Brain microvascular endothelial cell (primary cell): Measurements from ENCODE around the gene CD247.

Source experiments
- DNase-seq: peaks from one replicate; pipeline ENCODE4 v3.0.0-alpha.2; 2020
- H3K27ac ChIP-seq: fragments of 250-450 bp; sonication (Bioruptor Pico); 2 replicates; pipeline ENCODE4 v1.5.1; 2020; ENCODE audit warnings: mild to moderate bottlenecking, moderate library complexity
- H3K27me3 ChIP-seq: fragments of 250-450 bp; sonication (Bioruptor Pico); replicated peaks from 2 replicates; pipeline ENCODE4 v1.5.1; 2020; ENCODE audit warnings: mild to moderate bottlenecking
- H3K36me3 ChIP-seq: fragments of 250-450 bp; sonication (Bioruptor Pico); replicated peaks from 2 replicates; pipeline ENCODE4 v1.5.1; 2020; ENCODE audit warnings: mild to moderate bottlenecking
- H3K4me3 ChIP-seq: 2 replicates; pipeline ENCODE4 v1.5.1; 2011; ENCODE audit warnings: low read depth, mild to moderate bottlenecking, control low read depth, low read length, moderate library complexity
- in situ Hi-C: cut with HindIII; loops from 2 replicates; pipeline ENCODE4 v1.10.0; 2017; ENCODE audit warnings: low sequenced_read_pairs, low pct_ligation_motif_present
- TF ChIP-seq, protein P1 (sequence below): IDR thresholded peaks from 2 replicates; pipeline ENCODE4 v1.5.1; 2011; ENCODE audit warnings: low read depth, mild to moderate bottlenecking, moderate library complexity, low read length, control low read depth, inconsistent platforms; ENCODE audit errors: missing control alignments

CD247 gene

DNA sequence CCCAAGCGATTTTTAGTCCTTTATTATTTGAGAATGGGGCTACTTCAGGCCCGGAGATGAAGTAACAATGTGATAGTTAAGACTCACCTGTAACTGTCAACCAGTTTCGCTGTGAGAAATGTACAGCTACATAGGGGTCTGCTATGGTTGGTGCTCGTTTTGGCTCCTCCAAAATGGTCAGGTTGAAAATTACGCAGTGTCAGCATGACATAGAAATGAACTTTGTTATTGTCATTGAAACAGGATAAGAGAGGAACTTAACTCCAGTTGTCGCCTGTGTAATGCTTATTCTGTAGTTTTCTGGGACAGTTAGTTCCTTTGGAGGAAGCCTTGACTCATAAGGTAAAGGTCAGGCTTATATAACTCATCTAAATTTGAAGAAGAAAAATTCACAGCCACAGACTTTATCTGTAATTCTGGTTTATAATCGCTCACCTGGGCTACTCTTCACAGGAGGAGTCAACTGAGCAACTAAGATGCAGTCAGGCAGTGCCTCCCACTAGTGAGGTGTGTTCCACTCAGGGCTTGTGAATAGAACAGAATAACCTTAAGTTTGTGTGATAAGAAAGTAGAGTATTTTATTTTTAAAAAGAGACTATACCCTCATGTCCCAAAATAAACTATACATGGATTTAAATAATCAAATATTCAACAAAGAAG, 130.9 kb downstream of the CD247 start:
- H3K36me3 ChIP-seq: peaks cover 3% of the 10 kb centered on the region
- no peak overlapping the region for H3K27ac ChIP-seq
- H3K27me3 ChIP-seq: no peaks in the 10 kb centered on the region
- TF ChIP-seq, protein P1, sequence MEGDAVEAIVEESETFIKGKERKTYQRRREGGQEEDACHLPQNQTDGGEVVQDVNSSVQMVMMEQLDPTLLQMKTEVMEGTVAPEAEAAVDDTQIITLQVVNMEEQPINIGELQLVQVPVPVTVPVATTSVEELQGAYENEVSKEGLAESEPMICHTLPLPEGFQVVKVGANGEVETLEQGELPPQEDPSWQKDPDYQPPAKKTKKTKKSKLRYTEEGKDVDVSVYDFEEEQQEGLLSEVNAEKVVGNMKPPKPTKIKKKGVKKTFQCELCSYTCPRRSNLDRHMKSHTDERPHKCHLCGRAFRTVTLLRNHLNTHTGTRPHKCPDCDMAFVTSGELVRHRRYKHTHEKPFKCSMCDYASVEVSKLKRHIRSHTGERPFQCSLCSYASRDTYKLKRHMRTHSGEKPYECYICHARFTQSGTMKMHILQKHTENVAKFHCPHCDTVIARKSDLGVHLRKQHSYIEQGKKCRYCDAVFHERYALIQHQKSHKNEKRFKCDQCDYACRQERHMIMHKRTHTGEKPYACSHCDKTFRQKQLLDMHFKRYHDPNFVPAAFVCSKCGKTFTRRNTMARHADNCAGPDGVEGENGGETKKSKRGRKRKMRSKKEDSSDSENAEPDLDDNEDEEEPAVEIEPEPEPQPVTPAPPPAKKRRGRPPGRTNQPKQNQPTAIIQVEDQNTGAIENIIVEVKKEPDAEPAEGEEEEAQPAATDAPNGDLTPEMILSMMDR: no peak
- DNase-seq: no peak
- H3K4me3 ChIP-seq: no peak overlapping the region
- in situ Hi-C loops: no loop called here
